Spleen (tissue), 11 donors: ENCODE data around the gene TTI1. TPM values are rescaled to one million over a fixed set of nuclear protein-coding genes. Genes with fewer than 3 reads are reported as not detected.

Experiments
- DNase-seq: peaks from one replicate; pipeline ENCODE4 v3.0.0-alpha.2; 2020
- H3K27ac ChIP-seq, 8 donors: fragments of 200-600 bp; sonication (generic) in 7 of 8; 1 replicate in 4 of 8; 2 replicates in 4 of 8; pipeline versions ENCODE4 v1.5.0 to v1.8.0; 2016 to 2021; ENCODE audit warnings: inconsistent platforms in 4 of 8, mild to moderate bottlenecking in 4 of 8, moderate library complexity in 1 of 8
- H3K27me3 ChIP-seq, 7 donors: fragments of 200-600 bp; sonication (generic) in 6 of 7; replicated peaks in 1 of 7; 1 replicate in 4 of 7; 2 replicates in 3 of 7; pipeline versions ENCODE4 v1.5.0 to v1.8.0; 2016 to 2021; ENCODE audit warnings: inconsistent platforms in 3 of 7, mild to moderate bottlenecking in 1 of 7
- H3K36me3 ChIP-seq, 6 donors: fragments of 200-600 bp; sonication (generic) in 5 of 6; 1 replicate in 4 of 6; 2 replicates in 2 of 6; pipeline versions ENCODE4 v1.5.0 to v1.8.0; 2016 to 2021; ENCODE audit warnings: inconsistent platforms in 2 of 6
- H3K4me1 ChIP-seq, 6 donors: fragments of 200-600 bp; sonication (generic) in 5 of 6; 1 replicate in 3 of 6; 2 replicates in 3 of 6; pipeline versions ENCODE4 v1.5.0 to v1.8.0; 2016 to 2021; ENCODE audit warnings: inconsistent platforms in 3 of 6
- H3K4me3 ChIP-seq, 8 donors: fragments of 200-600 bp; sonication (generic) in 7 of 8; 1 replicate in 4 of 8; 2 replicates in 4 of 8; pipeline versions ENCODE4 v1.5.0 to v1.8.0; 2016 to 2021; ENCODE audit warnings: inconsistent platforms in 4 of 8, mild to moderate bottlenecking in 4 of 8, moderate library complexity in 2 of 8
- H3K9me3 ChIP-seq, 8 donors: fragments of 200-600 bp; sonication (generic) in 7 of 8; 1 replicate in 4 of 8; 2 replicates in 4 of 8; pipeline versions ENCODE4 v1.5.0 to v1.8.0; 2016 to 2021; ENCODE audit warnings: inconsistent platforms in 4 of 8
- POLR2A ChIP-seq, 3 donors: fragments of 450-650 bp; IDR thresholded peaks; one replicate each; pipeline ENCODE4 v1.5.1; 2017; ENCODE audit warnings: antibody characterized with exemption in 3 of 3, mild to moderate bottlenecking in 1 of 3
- POLR2AphosphoS5 ChIP-seq, 3 donors: sonication (generic); formaldehyde crosslinking; IDR thresholded peaks; one replicate each; pipeline ENCODE4 v1.5.1; 2017; ENCODE audit warnings: antibody characterized with exemption in 3 of 3
- WGBS, 5 donors: extraction: QIAGEN DNeasy Blood & Tissue Kit in 3 of 5; methylation state at CpG; one replicate each; pipeline versions ENCODE4 v1.1.5 to v1.1.7; 2013 to 2018; 5-methylcytosine and 5-hydroxymethylcytosine counted together
- intact Hi-C: fragments of 100-400 bp; cut with DNase I; formaldehyde crosslinking; loops from one replicate; pipeline ENCODE4 v1.15.0; 2023; ENCODE audit warnings: low total_unique reads
- polyA plus RNA-seq, 3 donors: library from polyadenylated mRNA; stranded (reverse); fragments of 200-250 nt; gene quantifications; one replicate each; pipeline ENCODE4 v1.2.1, GENCODE V29; 2013
- total RNA-seq, 7 donors: library from RNA; depleted of rRNA in 3 of 7; stranded (reverse); fragments of >200 nt in 3 of 7; fragmentation: NEBNext Ultra II Directional in 4 of 7; extraction: Animal tissue kit (Norgen Biotek cat#: 25700) in 4 of 7; gene quantifications; one replicate each; pipeline versions ENCODE4 v1.1.0 to v1.2.1, GENCODE V29; 2016 to 2021
- TF ChIP-seq, protein P1 (sequence below), 11 experiments: fragments of 200-600 bp in 7 of 11; fragments of 450-650 bp in 4 of 11; sonication (generic) in 4 of 11; IDR thresholded peaks in 8 of 11; conservative IDR thresholded peaks in 3 of 11; 1 replicate in 7 of 11; 2 replicates in 4 of 11; pipeline versions ENCODE4 v1.4.0 to v1.8.0; 2016 to 2021; ENCODE audit warnings: antibody characterized with exemption in 11 of 11, inconsistent platforms in 4 of 11, mild to moderate bottlenecking in 1 of 11
- donor health status: healthy with polysubstance abuse.
- donor health status: DM: no; HTN: no; CAD: no; lungs with moderate emphysema.
- donor health status: DM: no; HTN: no; CAD: no.
- donor health status: Bipolar disorder and iron deficiency.
- donor health status: healthy.
- donor health status: DM: no; HTN: no; CAD: no.
- donor health status: DM: yes; HTN: yes; CAD: no.

The TTI1 gene
- total and polyA plus RNA-seq, 10 donors = 5.9 to 25.2 (median 19.1) TPM

DNA sequence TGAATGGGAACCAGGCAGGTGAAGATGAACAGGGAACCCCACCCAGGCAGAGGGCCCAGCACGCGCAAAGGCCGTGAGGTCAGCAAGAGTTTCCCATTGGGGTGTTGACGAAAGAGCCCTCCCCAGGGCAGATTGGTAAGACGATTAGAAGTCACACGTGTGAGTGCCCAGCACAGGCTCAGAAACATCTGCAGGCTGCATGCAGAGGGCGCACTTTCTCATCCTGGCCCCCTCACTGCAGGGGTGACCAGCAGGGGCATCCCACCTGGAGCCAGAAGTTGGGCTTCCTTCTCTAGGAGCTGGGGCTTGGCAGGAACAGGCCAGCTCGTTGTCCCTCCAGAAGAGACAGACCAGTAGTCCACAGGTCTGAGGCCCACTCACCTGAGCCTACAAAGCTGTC, 91.9 kb downstream of the TTI1 start:
- no peaks in the 10 kb centered on the region for H3K36me3 ChIP-seq
- WGBS, 5 donors = 70 to 79% (median 76%) methylated on average over 7 to 8 of the region's 8 CpGs
- intact Hi-C loops = no loop called here
- H3K4me1 ChIP-seq = peaks cover 0 to 13% (median 0%) of the 10 kb centered on the region in 6 donors
- H3K27me3 ChIP-seq = no peaks in the 10 kb centered on the region
- no peak for TF ChIP-seq POLR2AphosphoS5 (IDR thresholded peaks at IDR 0.05)
- TF ChIP-seq POLR2A (IDR thresholded peaks at IDR 0.05) = no peak
- TF ChIP-seq, protein P1, sequence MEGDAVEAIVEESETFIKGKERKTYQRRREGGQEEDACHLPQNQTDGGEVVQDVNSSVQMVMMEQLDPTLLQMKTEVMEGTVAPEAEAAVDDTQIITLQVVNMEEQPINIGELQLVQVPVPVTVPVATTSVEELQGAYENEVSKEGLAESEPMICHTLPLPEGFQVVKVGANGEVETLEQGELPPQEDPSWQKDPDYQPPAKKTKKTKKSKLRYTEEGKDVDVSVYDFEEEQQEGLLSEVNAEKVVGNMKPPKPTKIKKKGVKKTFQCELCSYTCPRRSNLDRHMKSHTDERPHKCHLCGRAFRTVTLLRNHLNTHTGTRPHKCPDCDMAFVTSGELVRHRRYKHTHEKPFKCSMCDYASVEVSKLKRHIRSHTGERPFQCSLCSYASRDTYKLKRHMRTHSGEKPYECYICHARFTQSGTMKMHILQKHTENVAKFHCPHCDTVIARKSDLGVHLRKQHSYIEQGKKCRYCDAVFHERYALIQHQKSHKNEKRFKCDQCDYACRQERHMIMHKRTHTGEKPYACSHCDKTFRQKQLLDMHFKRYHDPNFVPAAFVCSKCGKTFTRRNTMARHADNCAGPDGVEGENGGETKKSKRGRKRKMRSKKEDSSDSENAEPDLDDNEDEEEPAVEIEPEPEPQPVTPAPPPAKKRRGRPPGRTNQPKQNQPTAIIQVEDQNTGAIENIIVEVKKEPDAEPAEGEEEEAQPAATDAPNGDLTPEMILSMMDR (IDR thresholded peaks at IDR 0.05 in 8 of 11, conservative IDR thresholded peaks at IDR 0.05 in 3 of 11) = no peak
- no peak for DNase-seq
- H3K9me3 ChIP-seq = peaks cover 0 to 4% (median 0%) of the 10 kb centered on the region in 8 donors
- no peak overlapping the region for H3K27ac ChIP-seq
- no peak overlapping the region for H3K4me3 ChIP-seq

- TF ChIP-seq POLR2AphosphoS5 (IDR thresholded peaks at IDR 0.05) (no peak), POLR2A (IDR thresholded peaks at IDR 0.05) (no peak)
- TF ChIP-seq, protein P1 (IDR thresholded peaks at IDR 0.05 in 8 of 11, conservative IDR thresholded peaks at IDR 0.05 in 3 of 11) = no peak
- no peak overlapping the region for H3K27ac ChIP-seq
- intact Hi-C loops = no loop called here
- H3K9me3 ChIP-seq = peaks cover 0 to 4% (median 0%) of the 10 kb centered on the region in 8 donors
- no peak for DNase-seq
- no peaks in the 10 kb centered on the region for H3K27me3 ChIP-seq
- H3K4me3 ChIP-seq = no peak overlapping the region
- H3K36me3 ChIP-seq = no peaks in the 10 kb centered on the region
- H3K4me1 ChIP-seq = peaks cover 0 to 13% (median 1%) of the 10 kb centered on the region in 6 donors
- WGBS, 5 donors = 77 to 89% (median 82%) methylated on average over 6 of the region's 6 CpGs
Observed at GRCh38 chr20:37940858-37941257, 92.4 kb downstream of the TTI1 start.

GRCh38 chr20:37939701-37940560, 93.3 kb downstream of the TTI1 start:
- TF ChIP-seq POLR2AphosphoS5 (IDR thresholded peaks at IDR 0.05) = peak; percentile 27 to 63 (median 41)
- TF ChIP-seq, protein P1 (IDR thresholded peaks at IDR 0.05 in 8 of 11, conservative IDR thresholded peaks at IDR 0.05 in 3 of 11) = no peak
- H3K9me3 ChIP-seq = peaks cover 0 to 4% (median 0%) of the 10 kb centered on the region in 8 donors
- peaks cover 0 to 18% (median 7%) of the 10 kb centered on the region in 6 donors for H3K4me1 ChIP-seq
- peak overlapping the region in 6 of 8 donors; percentile 2 to 63 (median 37) for H3K27ac ChIP-seq
- 80 to 83% (median 81%) methylated on average over 24 to 25 of the region's 25 CpGs for WGBS, 5 donors
- H3K4me3 ChIP-seq = no peak overlapping the region
- no peaks in the 10 kb centered on the region for H3K27me3 ChIP-seq
- intact Hi-C loops = no loop called here
- H3K36me3 ChIP-seq = no peaks in the 10 kb centered on the region
- peak; percentile 74 for DNase-seq

GRCh38 chr20:37938954-37939353, 94.3 kb downstream of the TTI1 start:
- WGBS, 5 donors = 90 to 98% (median 93%) methylated on average over 9 of the region's 9 CpGs
- H3K4me3 ChIP-seq = no peak overlapping the region
- no peaks in the 10 kb centered on the region for H3K27me3 ChIP-seq
- H3K27ac ChIP-seq = peak overlapping the region in 5 of 8 donors; percentile 35 to 63 (median 39)
- H3K9me3 ChIP-seq = peaks cover 0 to 4% (median 0%) of the 10 kb centered on the region in 8 donors
- DNase-seq = no peak
- TF ChIP-seq POLR2AphosphoS5 (IDR thresholded peaks at IDR 0.05) = no peak
- TF ChIP-seq, protein P1 (IDR thresholded peaks at IDR 0.05 in 8 of 11, conservative IDR thresholded peaks at IDR 0.05 in 3 of 11) = no peak
- TF ChIP-seq POLR2A (IDR thresholded peaks at IDR 0.05) = no peak
- H3K36me3 ChIP-seq = no peaks in the 10 kb centered on the region
- intact Hi-C loops = no loop called here
- H3K4me1 ChIP-seq = peaks cover 0 to 23% (median 13%) of the 10 kb centered on the region in 6 donors
